Measurements from ENCODE around the gene ZNF407.
"Not testable (repeated sequence)": the region's sequence is repeated elsewhere in the genome, so short reads cannot be mapped to it uniquely, and the experiment has no call there.

The ZNF407 gene

GRCh38 chr18:75097491-75098225 lies 500.0 kb downstream of the ZNF407 start:
- DNase-seq (ENCODE audit: low read depth, low spot score) = no peak

GRCh38 chr18:75100832-75101630 lies 503.4 kb downstream of the ZNF407 start:
- no peak for DNase-seq (ENCODE audit: low read depth, low spot score)

GRCh38 chr18:75101916-75102315 lies 504.2 kb downstream of the ZNF407 start:
- DNase-seq (ENCODE audit: low read depth, low spot score) = no peak

- not testable (repeated sequence) for DNase-seq (ENCODE audit: low read depth, low spot score)
These were observed 506.4 kb downstream of the ZNF407 start for GRCh38 chr18:75104029-75104428.

GRCh38 chr18:75104483-75104882 lies 506.8 kb downstream of the ZNF407 start:
- DNase-seq (ENCODE audit: low read depth, low spot score) = no peak

GRCh38 chr18:75105551-75106254 lies 508.0 kb downstream of the ZNF407 start:
- no peak for DNase-seq (ENCODE audit: low read depth, low spot score)

- no peak for DNase-seq (ENCODE audit: low read depth, low spot score)
These were observed 509.1 kb downstream of the ZNF407 start for GRCh38 chr18:75106746-75107145.

GRCh38 chr18:75107196-75107930 lies 509.7 kb downstream of the ZNF407 start:
- no peak for DNase-seq (ENCODE audit: low read depth, low spot score)

GRCh38 chr18:75107931-75108276 lies 510.2 kb downstream of the ZNF407 start:
- DNase-seq (ENCODE audit: low read depth, low spot score) = no peak

- DNase-seq (ENCODE audit: low read depth, low spot score) = no peak
These were observed 511.1 kb downstream of the ZNF407 start for GRCh38 chr18:75108579-75109318.

GRCh38 chr18:75109319-75109691 lies 511.6 kb downstream of the ZNF407 start:
- DNase-seq (ENCODE audit: low read depth, low spot score) = no peak

GRCh38 chr18:75109819-75110218 lies 512.1 kb downstream of the ZNF407 start:
- no peak for DNase-seq (ENCODE audit: low read depth, low spot score)

- no peak for DNase-seq (ENCODE audit: low read depth, low spot score)
These were observed 512.6 kb downstream of the ZNF407 start for GRCh38 chr18:75110311-75110710.

- DNase-seq (ENCODE audit: low read depth, low spot score) = no peak
These were observed 513.3 kb downstream of the ZNF407 start for GRCh38 chr18:75110846-75111415.

- DNase-seq (ENCODE audit: low read depth, low spot score) = no peak
These were observed 514.1 kb downstream of the ZNF407 start for GRCh38 chr18:75111760-75112159.

GRCh38 chr18:75112186-75113096 lies 514.8 kb downstream of the ZNF407 start:
- no peak for DNase-seq (ENCODE audit: low read depth, low spot score)

GRCh38 chr18:75113455-75113854 lies 515.8 kb downstream of the ZNF407 start:
- no peak for DNase-seq (ENCODE audit: low read depth, low spot score)

- DNase-seq (ENCODE audit: low read depth, low spot score) = no peak
These were observed 516.6 kb downstream of the ZNF407 start for GRCh38 chr18:75114231-75114764.

All from smooth muscle cell of the brain vasculature (primary cell).